Endodermal cell (in vitro differentiated cells): ENCODE measurements around the gene KIFAP3. TPM values are rescaled to one million over a fixed set of nuclear protein-coding genes. Genes with fewer than 3 reads are reported as not detected.

Experiments
- DNase-seq: peaks from one replicate; pipeline ENCODE4 v3.0.0-alpha.2; 2017
- H3K27ac ChIP-seq: 2 replicates; pipeline ENCODE4 v1.5.1; 2013; ENCODE audit warnings: mild to moderate bottlenecking, low read depth, low read length, moderate library complexity
- H3K27me3 ChIP-seq: 2 replicates; pipeline ENCODE4 v1.6.1; 2013; ENCODE audit warnings: mild to moderate bottlenecking, low read length, moderate library complexity; ENCODE audit not compliant: insufficient read depth, control insufficient read depth, poor library complexity, severe bottlenecking
- H3K36me3 ChIP-seq: 2 replicates; pipeline ENCODE4 v1.7.0; 2013; ENCODE audit warnings: mild to moderate bottlenecking, low read length, moderate library complexity; ENCODE audit not compliant: control insufficient read depth, insufficient read depth
- H3K4me1 ChIP-seq: one replicate; pipeline ENCODE4 v1.7.0; 2013; ENCODE audit warnings: low read length; ENCODE audit not compliant: control insufficient read depth, insufficient read depth
- H3K4me3 ChIP-seq: 2 replicates; pipeline ENCODE4 v1.5.1; 2013; ENCODE audit warnings: mild to moderate bottlenecking, low read length, moderate library complexity
- H3K9ac ChIP-seq: 2 replicates; pipeline ENCODE4 v1.6.1; 2013; ENCODE audit warnings: mild to moderate bottlenecking, low read length, moderate library complexity; ENCODE audit not compliant: poor library complexity, severe bottlenecking; ENCODE audit errors: extremely low read depth
- H3K9me3 ChIP-seq: 2 replicates; pipeline ENCODE4 v1.6.1; 2013; ENCODE audit warnings: mild to moderate bottlenecking, low read length, moderate library complexity; ENCODE audit not compliant: control insufficient read depth
- H3K27ac Mint-ChIP-seq: 2 replicates; pipeline ENCODE4 v1.8.0; 2020; ENCODE audit warnings: mixed read lengths
- H3K27me3 Mint-ChIP-seq: 2 replicates; pipeline ENCODE4 v1.8.0; 2021; ENCODE audit warnings: mild to moderate bottlenecking, mixed read lengths; ENCODE audit not compliant: insufficient read depth
- H3K36me3 Mint-ChIP-seq: 2 replicates; pipeline ENCODE4 v1.8.0; 2020; ENCODE audit warnings: low read depth, mixed read lengths
- H3K4me1 Mint-ChIP-seq: 2 replicates; pipeline ENCODE4 v1.8.0; 2020; ENCODE audit warnings: mixed read lengths
- H3K4me3 Mint-ChIP-seq: 2 replicates; pipeline ENCODE4 v1.8.0; 2020; ENCODE audit warnings: mild to moderate bottlenecking, moderate library complexity, mixed read lengths
- H3K9me3 Mint-ChIP-seq: 2 replicates; pipeline ENCODE4 v1.8.0; 2020; ENCODE audit warnings: mild to moderate bottlenecking, mixed read lengths
- WGBS, 2 experiments: methylation state at CpG; one replicate each; pipeline versions ENCODE4 v1.1.5 to v1.1.7; 2013; ENCODE audit warnings: missing lambda C conversion rate in 2 of 2, mixed read lengths in 1 of 2; ENCODE audit not compliant: insufficient coverage in 1 of 2, insufficient read length in 1 of 2; 5-methylcytosine and 5-hydroxymethylcytosine counted together
- total RNA-seq, 2 donors: library from RNA; stranded (reverse); fragmentation: NEBNext Ultra II Directional in 1 of 2; extraction: Animal tissue kit (Norgen Biotek cat#: 25700) in 1 of 2; gene quantifications; 2 replicates in 1 of 2; 3 replicates in 1 of 2; pipeline ENCODE4 v1.2.1, GENCODE V29; 2021
- TF ChIP-seq, protein P1 (sequence below): fragments of 200-600 bp; sonication (generic); conservative IDR thresholded peaks from 2 replicates; pipeline ENCODE4 v1.5.0; 2021; ENCODE audit warnings: antibody characterized with exemption, mild to moderate bottlenecking

KIFAP3 gene
- total RNA-seq, 2 donors from 2014 or later: 8.9 to 14.5 TPM

DNA sequence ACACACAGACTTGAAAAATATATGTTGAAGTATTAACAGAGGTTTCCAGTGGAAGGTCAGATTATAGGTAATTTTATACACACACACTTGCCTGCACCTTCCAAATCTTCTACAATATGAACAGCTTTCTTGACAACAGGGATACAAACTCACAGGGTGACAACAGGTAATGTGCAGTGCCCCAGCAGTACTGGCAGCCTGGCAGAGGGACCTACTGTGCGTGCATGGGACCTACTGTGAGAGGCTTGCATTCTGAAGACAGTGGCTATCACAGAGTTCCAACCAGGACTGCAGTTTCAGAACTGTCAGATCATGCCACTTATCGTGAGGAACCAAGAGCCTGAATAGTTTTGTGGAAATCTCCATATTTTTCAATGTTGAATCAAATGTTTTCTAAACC is 184.6 kb downstream of the KIFAP3 start:
- H3K27me3 ChIP-seq: no peaks in the 10 kb centered on the region
- H3K4me3 ChIP-seq: no peak overlapping the region
- TF ChIP-seq, protein P1, sequence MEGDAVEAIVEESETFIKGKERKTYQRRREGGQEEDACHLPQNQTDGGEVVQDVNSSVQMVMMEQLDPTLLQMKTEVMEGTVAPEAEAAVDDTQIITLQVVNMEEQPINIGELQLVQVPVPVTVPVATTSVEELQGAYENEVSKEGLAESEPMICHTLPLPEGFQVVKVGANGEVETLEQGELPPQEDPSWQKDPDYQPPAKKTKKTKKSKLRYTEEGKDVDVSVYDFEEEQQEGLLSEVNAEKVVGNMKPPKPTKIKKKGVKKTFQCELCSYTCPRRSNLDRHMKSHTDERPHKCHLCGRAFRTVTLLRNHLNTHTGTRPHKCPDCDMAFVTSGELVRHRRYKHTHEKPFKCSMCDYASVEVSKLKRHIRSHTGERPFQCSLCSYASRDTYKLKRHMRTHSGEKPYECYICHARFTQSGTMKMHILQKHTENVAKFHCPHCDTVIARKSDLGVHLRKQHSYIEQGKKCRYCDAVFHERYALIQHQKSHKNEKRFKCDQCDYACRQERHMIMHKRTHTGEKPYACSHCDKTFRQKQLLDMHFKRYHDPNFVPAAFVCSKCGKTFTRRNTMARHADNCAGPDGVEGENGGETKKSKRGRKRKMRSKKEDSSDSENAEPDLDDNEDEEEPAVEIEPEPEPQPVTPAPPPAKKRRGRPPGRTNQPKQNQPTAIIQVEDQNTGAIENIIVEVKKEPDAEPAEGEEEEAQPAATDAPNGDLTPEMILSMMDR: no peak
- peaks cover 7% of the 10 kb centered on the region for H3K4me1 ChIP-seq
- no peak for DNase-seq
- 85 to 98% methylated on average over 2 of the region's 2 CpGs for WGBS, 2 experiments
- no peak overlapping the region for H3K27ac ChIP-seq
- peaks cover 19% of the 10 kb centered on the region for H3K36me3 Mint-ChIP-seq
- H3K9ac ChIP-seq: no peak overlapping the region
- H3K4me3 Mint-ChIP-seq: no peak overlapping the region
- H3K27ac Mint-ChIP-seq: no peak overlapping the region
- H3K9me3 Mint-ChIP-seq: no peaks in the 10 kb centered on the region
- H3K27me3 Mint-ChIP-seq: peaks cover 8% of the 10 kb centered on the region
- peaks cover 23% of the 10 kb centered on the region for H3K36me3 ChIP-seq
- peaks cover 28% of the 10 kb centered on the region for H3K4me1 Mint-ChIP-seq
- H3K9me3 ChIP-seq: no peaks in the 10 kb centered on the region

- TF ChIP-seq, protein P1: no peak
- WGBS, 2 experiments: 100% methylated on average over 2 of the region's 2 CpGs; no CpG with 5 or more reads in 1 of the 2 experiments
- Histone ChIP-seq H3K27ac (no peak overlapping the region), H3K27me3 (no peaks in the 10 kb centered on the region), H3K4me3 (no peak overlapping the region), H3K36me3 (peaks cover 28% of the 10 kb centered on the region), H3K4me1 (peaks cover 7% of the 10 kb centered on the region), H3K9ac (no peak overlapping the region), H3K9me3 (peaks cover 5% of the 10 kb centered on the region)
- peaks cover 4% of the 10 kb centered on the region for H3K27me3 Mint-ChIP-seq
- peaks cover 6% of the 10 kb centered on the region for H3K9me3 Mint-ChIP-seq
- H3K27ac Mint-ChIP-seq: no peak overlapping the region
- peaks cover 20% of the 10 kb centered on the region for H3K4me1 Mint-ChIP-seq
- no peak for DNase-seq
- H3K4me3 Mint-ChIP-seq: no peak overlapping the region
- peaks cover 33% of the 10 kb centered on the region for H3K36me3 Mint-ChIP-seq
Measured at GRCh38 chr1:169886931-169887330, 187.6 kb downstream of the KIFAP3 start.

DNA sequence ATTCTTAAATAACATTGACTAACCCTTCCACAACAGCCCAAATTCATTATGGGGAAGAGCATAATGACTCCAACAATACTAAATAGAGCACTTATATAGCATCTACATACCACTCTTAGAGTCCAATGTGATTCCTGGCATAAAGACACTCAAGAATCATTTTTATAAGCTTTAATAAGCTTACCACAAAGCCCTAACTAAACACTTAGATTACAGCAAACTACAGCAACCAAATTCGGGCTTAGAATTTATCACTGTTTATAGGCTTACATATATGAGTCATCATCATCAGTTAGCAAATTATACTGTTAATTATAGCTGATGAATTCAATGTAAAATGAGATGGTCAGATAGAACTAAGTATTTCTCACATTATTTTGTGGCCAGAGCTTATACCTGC is 188.1 kb downstream of the KIFAP3 start:
- Mint-ChIP-seq H3K27ac (no peak overlapping the region), H3K4me3 (no peak overlapping the region), H3K36me3 (peaks cover 37% of the 10 kb centered on the region), H3K4me1 (peaks cover 15% of the 10 kb centered on the region), H3K27me3 (peaks cover 4% of the 10 kb centered on the region), H3K9me3 (peaks cover 10% of the 10 kb centered on the region)
- Histone ChIP-seq H3K27me3 (no peaks in the 10 kb centered on the region), H3K27ac (no peak overlapping the region), H3K4me3 (no peak overlapping the region), H3K36me3 (peaks cover 31% of the 10 kb centered on the region), H3K9ac (no peak overlapping the region), H3K4me1 (peaks cover 4% of the 10 kb centered on the region), H3K9me3 (peaks cover 10% of the 10 kb centered on the region)
- no peak for DNase-seq
- TF ChIP-seq, protein P1: no peak
- WGBS, 2 experiments: 100% methylated on average over 1 of the region's 1 CpG; no CpG with 5 or more reads in 1 of the 2 experiments
